Measurements from ENCODE around the gene EGFR. TPM values are rescaled to one million over a fixed set of nuclear protein-coding genes. Genes with fewer than 3 reads are reported as not detected.

The EGFR gene
- total RNA-seq, 1 experiment from 2014 or later = 50.0 TPM

- no peaks in the 10 kb centered on the region for H3K9me2 ChIP-seq (replicated peaks; ENCODE audit: low read length)
- no peaks in the 10 kb centered on the region for H3K9me3 ChIP-seq (ENCODE audit: low read length)
- ChIA-PET POLR2A (ENCODE audit: unreplicated experiment) (no interaction called here), CTCF (no interaction called here)
- peaks cover 53% of the 10 kb centered on the region for H3K36me3 ChIP-seq (ENCODE audit: low read depth, low read length)
- H3K9ac ChIP-seq (ENCODE audit: low read length) = no peak overlapping the region
- ATAC-seq = no peak
- no TSS peak for BruUV-seq (replicated peaks)
- H3K4me1 ChIP-seq (ENCODE audit: insufficient read depth, low read length) = no peaks in the 10 kb centered on the region
- no peaks in the 10 kb centered on the region for H3K79me2 ChIP-seq (ENCODE audit: low read length)
- H3K4me2 ChIP-seq (ENCODE audit: low read length) = no peak overlapping the region
- TF ChIP-seq EZH2phosphoT487 (IDR thresholded peaks at IDR 0.05; ENCODE audit: borderline replicate concordance, low read length) (no peak), EZH2 (IDR thresholded peaks at IDR 0.05; ENCODE audit: low read length, unreplicated experiment) (no peak)
- TF ChIP-seq, protein P1, sequence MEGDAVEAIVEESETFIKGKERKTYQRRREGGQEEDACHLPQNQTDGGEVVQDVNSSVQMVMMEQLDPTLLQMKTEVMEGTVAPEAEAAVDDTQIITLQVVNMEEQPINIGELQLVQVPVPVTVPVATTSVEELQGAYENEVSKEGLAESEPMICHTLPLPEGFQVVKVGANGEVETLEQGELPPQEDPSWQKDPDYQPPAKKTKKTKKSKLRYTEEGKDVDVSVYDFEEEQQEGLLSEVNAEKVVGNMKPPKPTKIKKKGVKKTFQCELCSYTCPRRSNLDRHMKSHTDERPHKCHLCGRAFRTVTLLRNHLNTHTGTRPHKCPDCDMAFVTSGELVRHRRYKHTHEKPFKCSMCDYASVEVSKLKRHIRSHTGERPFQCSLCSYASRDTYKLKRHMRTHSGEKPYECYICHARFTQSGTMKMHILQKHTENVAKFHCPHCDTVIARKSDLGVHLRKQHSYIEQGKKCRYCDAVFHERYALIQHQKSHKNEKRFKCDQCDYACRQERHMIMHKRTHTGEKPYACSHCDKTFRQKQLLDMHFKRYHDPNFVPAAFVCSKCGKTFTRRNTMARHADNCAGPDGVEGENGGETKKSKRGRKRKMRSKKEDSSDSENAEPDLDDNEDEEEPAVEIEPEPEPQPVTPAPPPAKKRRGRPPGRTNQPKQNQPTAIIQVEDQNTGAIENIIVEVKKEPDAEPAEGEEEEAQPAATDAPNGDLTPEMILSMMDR (conservative IDR thresholded peaks at IDR 0.05; ENCODE audit: low read depth, low read length) = no peak
- H3K27me3 ChIP-seq (ENCODE audit: low read length) = no peaks in the 10 kb centered on the region
- H3K4me3 ChIP-seq (ENCODE audit: low read length) = no peak overlapping the region
- no peaks in the 10 kb centered on the region for H4K20me1 ChIP-seq (ENCODE audit: low read length)
- no peak overlapping the region for H3K27ac ChIP-seq (ENCODE audit: low read length)
- DNase-seq = no peak
- intact Hi-C loops (cut with micrococcal nuclease) = no loop called here
- H2AFZ ChIP-seq (ENCODE audit: low read length) = no peak overlapping the region
- H3F3A ChIP-seq (ENCODE audit: low read length, unreplicated experiment) = no peaks in the 10 kb centered on the region
These were observed 128.9 kb downstream of the EGFR start for GRCh38 chr7:55147736-55148135.

DNA sequence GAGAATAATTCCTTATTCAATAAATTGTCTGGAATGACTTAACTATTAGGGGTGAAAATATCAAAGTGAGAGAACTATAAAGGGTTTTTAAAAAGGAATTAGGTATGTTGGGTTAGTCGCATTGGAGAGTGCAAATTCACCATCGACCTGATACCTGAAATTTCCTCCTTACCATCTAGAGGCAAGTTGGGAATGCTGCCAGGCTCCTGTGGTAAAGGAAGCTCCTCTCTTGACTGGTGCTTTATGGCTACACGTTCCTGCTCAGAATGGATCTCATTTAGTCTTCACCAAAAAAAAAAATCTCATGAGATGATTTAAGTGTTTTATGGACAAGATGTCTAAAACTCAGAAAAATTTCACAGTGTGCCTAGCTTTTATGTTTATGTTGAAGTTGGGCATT is 129.8 kb downstream of the EGFR start:
- peaks cover 51% of the 10 kb centered on the region for H3K36me3 ChIP-seq (ENCODE audit: low read depth, low read length)
- BruUV-seq (replicated peaks) = no TSS peak
- TF ChIP-seq EZH2 (IDR thresholded peaks at IDR 0.05; ENCODE audit: low read length, unreplicated experiment) = no peak
- TF ChIP-seq, protein P1 (conservative IDR thresholded peaks at IDR 0.05; ENCODE audit: low read depth, low read length) = no peak
- TF ChIP-seq EZH2phosphoT487 (IDR thresholded peaks at IDR 0.05; ENCODE audit: borderline replicate concordance, low read length) = no peak

GRCh38 chr7:55149001-55149400 is 130.2 kb downstream of the EGFR start:
- no TSS peak for BruUV-seq (replicated peaks)
- Histone ChIP-seq H4K20me1 (ENCODE audit: low read length) (no peaks in the 10 kb centered on the region), H3K4me2 (ENCODE audit: low read length) (no peak overlapping the region), H3K4me3 (ENCODE audit: low read length) (no peak overlapping the region), H3K27me3 (ENCODE audit: low read length) (no peaks in the 10 kb centered on the region), H3F3A (ENCODE audit: low read length, unreplicated experiment) (no peaks in the 10 kb centered on the region), H3K9ac (ENCODE audit: low read length) (no peak overlapping the region), H3K9me2 (replicated peaks; ENCODE audit: low read length) (no peaks in the 10 kb centered on the region), H2AFZ (ENCODE audit: low read length) (no peak overlapping the region), H3K36me3 (ENCODE audit: low read depth, low read length) (peaks cover 48% of the 10 kb centered on the region), H3K4me1 (ENCODE audit: insufficient read depth, low read length) (no peaks in the 10 kb centered on the region), H3K27ac (ENCODE audit: low read length) (no peak overlapping the region), H3K9me3 (ENCODE audit: low read length) (no peaks in the 10 kb centered on the region), H3K79me2 (ENCODE audit: low read length) (no peaks in the 10 kb centered on the region)
- DNase-seq = no peak
- intact Hi-C loops (cut with micrococcal nuclease) = no loop called here
- CTCF ChIA-PET = no interaction called here
- TF ChIP-seq EZH2 (IDR thresholded peaks at IDR 0.05; ENCODE audit: low read length, unreplicated experiment) (no peak), EZH2phosphoT487 (IDR thresholded peaks at IDR 0.05; ENCODE audit: borderline replicate concordance, low read length) (no peak)
- TF ChIP-seq, protein P1 (conservative IDR thresholded peaks at IDR 0.05; ENCODE audit: low read depth, low read length) = no peak
- no peak for ATAC-seq
- POLR2A ChIA-PET (ENCODE audit: unreplicated experiment) = no interaction called here

More for the DNA sequence above, 129.8 kb downstream of the EGFR start:
- H3K4me2 ChIP-seq (ENCODE audit: low read length) = no peak overlapping the region
- intact Hi-C loops (cut with micrococcal nuclease) = no loop called here
- H3K4me3 ChIP-seq (ENCODE audit: low read length) = no peak overlapping the region
- H3K27me3 ChIP-seq (ENCODE audit: low read length) = no peaks in the 10 kb centered on the region
- no peak overlapping the region for H3K27ac ChIP-seq (ENCODE audit: low read length)
- DNase-seq (no peak), ATAC-seq (no peak)
- ChIA-PET CTCF (no interaction called here), POLR2A (ENCODE audit: unreplicated experiment) (no interaction called here)
- no peaks in the 10 kb centered on the region for H3K79me2 ChIP-seq (ENCODE audit: low read length)
- no peaks in the 10 kb centered on the region for H4K20me1 ChIP-seq (ENCODE audit: low read length)
- H3F3A ChIP-seq (ENCODE audit: low read length, unreplicated experiment) = no peaks in the 10 kb centered on the region
- no peaks in the 10 kb centered on the region for H3K4me1 ChIP-seq (ENCODE audit: insufficient read depth, low read length)
- H2AFZ ChIP-seq (ENCODE audit: low read length) = no peak overlapping the region
- H3K9me2 ChIP-seq (replicated peaks; ENCODE audit: low read length) = no peaks in the 10 kb centered on the region
- no peak overlapping the region for H3K9ac ChIP-seq (ENCODE audit: low read length)
- H3K9me3 ChIP-seq (ENCODE audit: low read length) = no peaks in the 10 kb centered on the region
